Fibroblast of mammary gland (primary cell): ENCODE data around the gene GLT1D1.

Experiments used
- DNase-seq: peaks from one replicate; pipeline ENCODE4 v3.0.0-alpha.2; 2010; ENCODE audit warnings: low read depth
- H3K4me3 ChIP-seq: 2 replicates; pipeline ENCODE4 v1.5.1; 2011; ENCODE audit warnings: low read depth, mild to moderate bottlenecking, low read length, moderate library complexity; ENCODE audit not compliant: control insufficient read depth
- TF ChIP-seq, protein P1 (sequence below): conservative IDR thresholded peaks from 2 replicates; pipeline ENCODE4 v1.5.1; 2011; ENCODE audit warnings: low read depth, low read length, inconsistent platforms; ENCODE audit not compliant: control insufficient read depth, insufficient read depth

GLT1D1 gene

GRCh38 chr12:128929057-128929456 is 75.8 kb downstream of the GLT1D1 start:
- H3K4me3 ChIP-seq, result no peak overlapping the region
- TF ChIP-seq, protein P1, sequence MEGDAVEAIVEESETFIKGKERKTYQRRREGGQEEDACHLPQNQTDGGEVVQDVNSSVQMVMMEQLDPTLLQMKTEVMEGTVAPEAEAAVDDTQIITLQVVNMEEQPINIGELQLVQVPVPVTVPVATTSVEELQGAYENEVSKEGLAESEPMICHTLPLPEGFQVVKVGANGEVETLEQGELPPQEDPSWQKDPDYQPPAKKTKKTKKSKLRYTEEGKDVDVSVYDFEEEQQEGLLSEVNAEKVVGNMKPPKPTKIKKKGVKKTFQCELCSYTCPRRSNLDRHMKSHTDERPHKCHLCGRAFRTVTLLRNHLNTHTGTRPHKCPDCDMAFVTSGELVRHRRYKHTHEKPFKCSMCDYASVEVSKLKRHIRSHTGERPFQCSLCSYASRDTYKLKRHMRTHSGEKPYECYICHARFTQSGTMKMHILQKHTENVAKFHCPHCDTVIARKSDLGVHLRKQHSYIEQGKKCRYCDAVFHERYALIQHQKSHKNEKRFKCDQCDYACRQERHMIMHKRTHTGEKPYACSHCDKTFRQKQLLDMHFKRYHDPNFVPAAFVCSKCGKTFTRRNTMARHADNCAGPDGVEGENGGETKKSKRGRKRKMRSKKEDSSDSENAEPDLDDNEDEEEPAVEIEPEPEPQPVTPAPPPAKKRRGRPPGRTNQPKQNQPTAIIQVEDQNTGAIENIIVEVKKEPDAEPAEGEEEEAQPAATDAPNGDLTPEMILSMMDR, result no peak
- no peak for DNase-seq

GRCh38 chr12:128930606-128931005 is 77.3 kb downstream of the GLT1D1 start:
- DNase-seq, result no peak
- TF ChIP-seq, protein P1, result no peak
- H3K4me3 ChIP-seq, result no peak overlapping the region

GRCh38 chr12:128932521-128932920 is 79.2 kb downstream of the GLT1D1 start:
- DNase-seq, result no peak
- TF ChIP-seq, protein P1, result no peak
- no peak overlapping the region for H3K4me3 ChIP-seq

DNA sequence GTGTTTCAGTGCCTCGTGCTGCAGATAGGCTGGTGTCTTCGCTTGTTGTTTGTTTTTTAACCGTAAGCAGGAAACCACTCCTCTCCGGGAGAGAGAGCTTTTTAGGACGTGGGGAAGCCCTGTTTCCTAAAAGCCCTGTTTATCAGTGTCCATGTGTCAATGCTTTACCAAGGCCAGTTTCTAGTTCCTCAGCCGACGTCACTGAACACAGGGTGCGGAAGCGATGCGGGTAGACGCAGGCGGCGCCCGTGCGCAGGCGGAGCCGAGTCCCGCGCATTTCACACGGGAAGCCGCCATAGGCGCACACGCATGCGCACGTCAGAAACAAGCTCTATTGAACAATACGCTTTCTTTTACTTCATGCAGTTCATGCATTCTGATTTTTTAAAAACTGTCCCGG is 79.8 kb downstream of the GLT1D1 start:
- TF ChIP-seq, protein P1, result no peak
- DNase-seq, result no peak
- no peak overlapping the region for H3K4me3 ChIP-seq

DNA sequence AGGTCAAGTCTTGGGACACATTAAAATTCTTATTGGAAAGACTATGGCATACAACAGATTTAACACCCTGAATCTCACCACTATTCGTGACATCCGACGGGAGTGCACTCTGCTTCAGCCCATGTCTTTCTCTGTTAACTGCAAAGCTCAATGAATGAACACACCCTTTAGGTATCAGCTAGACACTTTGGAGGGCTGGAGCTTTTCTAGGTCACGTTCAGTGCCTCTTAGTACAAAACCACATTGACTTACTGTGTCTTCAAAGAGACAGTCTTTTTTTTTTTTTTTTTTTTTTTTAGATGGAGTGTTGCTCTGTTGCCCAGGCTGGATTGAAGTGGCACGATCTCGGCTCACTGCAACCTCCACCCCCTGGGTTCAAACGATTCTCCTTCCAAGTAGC is 80.6 kb downstream of the GLT1D1 start:
- TF ChIP-seq, protein P1, result no peak
- no peak for DNase-seq
- H3K4me3 ChIP-seq, result no peak overlapping the region

DNA sequence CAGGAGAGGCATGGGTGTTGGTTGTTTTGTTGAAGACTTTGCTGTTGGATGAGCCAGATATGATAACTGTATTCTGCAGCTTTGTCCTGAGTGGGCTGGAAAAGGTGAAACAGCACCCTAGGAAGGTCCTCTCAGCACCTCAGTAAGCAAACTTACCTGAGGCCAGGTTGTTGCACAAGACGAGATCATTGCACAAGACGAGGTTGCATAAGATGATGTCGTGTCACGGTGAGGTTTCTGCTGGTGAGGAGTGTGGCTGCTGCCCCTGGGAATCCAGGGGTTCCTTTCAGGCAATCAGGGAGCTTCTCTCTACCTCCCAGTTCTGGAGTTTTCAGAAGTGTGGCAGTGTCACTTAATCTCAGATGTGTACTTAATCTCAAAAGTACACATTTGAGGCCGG is 85.6 kb downstream of the GLT1D1 start:
- TF ChIP-seq, protein P1, result no peak
- H3K4me3 ChIP-seq, result no peak overlapping the region
- no peak for DNase-seq
